Stomach smooth muscle (tissue), 2 donors: ENCODE measurements around the gene WFS1.

Experiments
- H3K27ac ChIP-seq: one replicate; pipeline ENCODE4 v1.7.0; 2013; ENCODE audit warnings: mild to moderate bottlenecking, low read length, inconsistent platforms
- H3K27me3 ChIP-seq, 2 donors: one replicate each; pipeline ENCODE4 v1.7.0; 2013; ENCODE audit warnings: low read length in 2 of 2; ENCODE audit not compliant: insufficient read depth in 2 of 2, control insufficient read depth in 1 of 2
- H3K36me3 ChIP-seq, 2 donors: one replicate each; pipeline ENCODE4 v1.7.0; 2013; ENCODE audit warnings: low read length in 2 of 2; ENCODE audit not compliant: control insufficient read depth in 2 of 2, insufficient read depth in 2 of 2
- H3K4me1 ChIP-seq: one replicate; pipeline ENCODE4 v1.7.0; 2013; ENCODE audit warnings: low read length; ENCODE audit not compliant: control insufficient read depth, insufficient read depth
- H3K4me3 ChIP-seq, 2 donors: one replicate each; pipeline ENCODE4 v1.7.0; 2013; ENCODE audit warnings: low read length in 2 of 2
- H3K9ac ChIP-seq, 2 donors: one replicate each; pipeline ENCODE4 v1.7.0; 2013; ENCODE audit warnings: low read length in 2 of 2, mild to moderate bottlenecking in 1 of 2
- H3K9me3 ChIP-seq, 2 donors: one replicate each; pipeline ENCODE4 v1.7.0; 2013; ENCODE audit warnings: low read length in 2 of 2; ENCODE audit not compliant: control insufficient read depth in 2 of 2
- donor health status: healthy.
- donor health status: Pancreatic carcinoma.

WFS1 gene

DNA sequence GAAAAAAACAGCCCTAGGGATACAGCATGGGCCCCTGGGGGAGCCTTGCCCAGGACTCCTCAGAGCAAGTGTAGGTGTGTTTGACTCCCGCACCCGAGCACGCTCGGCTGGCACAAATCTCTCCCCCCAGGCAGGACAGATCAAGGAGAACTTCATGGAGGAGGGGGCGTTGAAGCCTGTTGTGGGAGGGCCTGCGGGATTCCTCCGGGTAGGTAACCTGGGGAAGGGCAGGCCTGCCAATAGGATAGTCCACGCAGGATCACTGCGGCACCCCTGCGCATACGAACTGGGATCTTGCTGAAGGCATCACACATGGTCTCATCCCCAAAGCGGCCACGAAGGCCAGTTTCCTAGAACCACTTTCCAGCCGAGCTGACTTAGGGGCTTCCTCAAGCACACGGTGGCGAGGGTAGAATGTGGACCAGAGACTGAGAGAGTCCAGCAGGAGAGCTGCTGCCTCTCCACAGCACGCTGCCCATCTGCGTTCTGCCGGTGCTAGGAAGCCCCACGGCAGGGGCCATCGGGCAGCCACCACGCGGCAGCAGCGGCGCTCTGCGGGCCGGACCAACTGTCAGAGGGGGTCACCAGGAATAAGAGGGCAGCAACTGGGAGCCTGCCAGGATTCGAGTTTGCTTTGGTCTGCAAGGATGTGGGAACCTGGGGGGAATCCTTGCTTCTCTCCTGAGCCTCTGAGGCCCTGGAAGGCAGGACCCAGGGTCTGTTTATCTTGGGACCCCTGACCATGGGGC, 56.8 kb downstream of the WFS1 start:
- no peak overlapping the region for H3K9ac ChIP-seq
- no peaks in the 10 kb centered on the region for H3K36me3 ChIP-seq

DNA sequence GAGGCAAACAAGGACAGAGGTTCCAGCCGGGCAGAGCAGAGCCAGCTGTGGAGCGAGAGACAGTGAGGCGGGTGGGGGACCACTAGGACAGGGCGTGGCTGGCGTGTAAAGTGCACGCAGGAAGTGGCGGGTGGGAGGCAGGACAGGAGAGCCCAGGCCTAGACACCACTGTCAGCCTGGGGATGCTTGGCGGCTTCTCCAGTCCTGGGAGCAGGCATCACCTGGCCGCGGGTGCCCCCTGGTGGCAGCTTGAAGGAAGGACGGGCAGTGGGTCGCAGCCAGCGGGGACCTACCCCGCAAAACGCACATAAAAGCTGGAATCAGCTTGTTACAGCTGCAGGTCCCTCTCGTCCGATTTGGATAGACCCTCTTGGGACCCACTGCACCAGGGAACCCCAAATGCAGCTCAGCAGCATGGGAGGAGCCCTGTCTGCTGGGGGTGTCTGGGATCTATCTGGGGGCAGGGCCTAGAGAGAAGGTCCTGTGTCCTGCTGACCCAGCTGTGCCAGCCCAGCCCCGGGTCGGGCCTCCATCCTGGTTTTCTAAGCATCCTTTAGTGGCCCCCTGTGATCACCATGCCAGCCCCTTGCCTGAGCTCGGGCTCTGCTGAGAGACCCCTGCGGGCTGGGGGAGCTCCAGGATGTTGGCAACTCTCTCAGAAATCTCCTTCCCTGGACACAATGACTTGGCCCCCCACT, 57.7 kb downstream of the WFS1 start:
- Histone ChIP-seq H3K36me3 (no peaks in the 10 kb centered on the region), H3K9me3 (no peaks in the 10 kb centered on the region), H3K4me1 (peaks cover 2% of the 10 kb centered on the region), H3K4me3 (no peak overlapping the region), H3K27me3 (peaks cover 3 to 12% of the 10 kb centered on the region in 2 donors), H3K9ac (no peak overlapping the region), H3K27ac (no peak overlapping the region)

More for the DNA sequence above, 56.8 kb downstream of the WFS1 start:
- H3K9me3 ChIP-seq, result no peaks in the 10 kb centered on the region
- H3K27ac ChIP-seq, result no peak overlapping the region
- H3K4me3 ChIP-seq, result no peak overlapping the region
- peaks cover 2% of the 10 kb centered on the region for H3K4me1 ChIP-seq
- H3K27me3 ChIP-seq, result peaks cover 0 to 9% of the 10 kb centered on the region in 2 donors

GRCh38 chr4:6328526-6328925, 58.9 kb downstream of the WFS1 start:
- no peaks in the 10 kb centered on the region for H3K36me3 ChIP-seq
- H3K9me3 ChIP-seq, result no peaks in the 10 kb centered on the region
- no peak overlapping the region for H3K9ac ChIP-seq
- no peak overlapping the region for H3K27ac ChIP-seq
- peaks cover 2% of the 10 kb centered on the region for H3K4me1 ChIP-seq
- no peak overlapping the region for H3K4me3 ChIP-seq
- H3K27me3 ChIP-seq, result peaks cover 3 to 14% of the 10 kb centered on the region in 2 donors

- H3K27me3 ChIP-seq, result peaks cover 3 to 23% of the 10 kb centered on the region in 2 donors
Measured at GRCh38 chr4:6329478-6330383, 60.1 kb downstream of the WFS1 start.

GRCh38 chr4:6330384-6330767, 60.7 kb downstream of the WFS1 start:
- Histone ChIP-seq H3K27ac (no peak overlapping the region), H3K9me3 (peaks cover 0 to 2% of the 10 kb centered on the region in 2 donors), H3K4me3 (no peak overlapping the region), H3K4me1 (peaks cover 2% of the 10 kb centered on the region), H3K27me3 (peaks cover 3 to 25% of the 10 kb centered on the region in 2 donors), H3K9ac (no peak overlapping the region), H3K36me3 (no peaks in the 10 kb centered on the region)

More at GRCh38 chr4:6329478-6330383, 60.1 kb downstream of the WFS1 start:
- peaks cover 0 to 2% of the 10 kb centered on the region in 2 donors for H3K9me3 ChIP-seq
- peaks cover 2% of the 10 kb centered on the region for H3K4me1 ChIP-seq
- H3K36me3 ChIP-seq, result no peaks in the 10 kb centered on the region
- no peak overlapping the region for H3K9ac ChIP-seq
- no peak overlapping the region for H3K4me3 ChIP-seq
- no peak overlapping the region for H3K27ac ChIP-seq

DNA sequence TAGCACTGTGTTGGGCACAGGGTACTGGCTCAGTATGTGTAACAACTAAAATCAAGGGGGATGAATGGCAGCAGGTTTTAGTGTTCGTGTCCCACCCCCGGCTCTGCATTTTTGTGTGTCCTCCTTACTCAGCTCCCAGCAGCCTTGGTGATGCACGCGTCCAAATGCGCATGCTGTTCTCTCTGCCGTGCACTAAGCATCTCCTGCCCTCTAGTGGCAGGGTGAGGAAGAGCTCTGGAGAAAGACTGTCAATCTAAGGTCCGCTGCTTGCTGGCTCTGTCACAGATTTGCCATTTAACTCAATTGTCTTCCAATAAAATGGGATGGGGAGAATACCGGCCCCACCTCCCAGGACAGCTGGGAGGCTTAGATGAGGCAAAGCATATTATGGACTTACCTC, 61.4 kb downstream of the WFS1 start:
- no peak overlapping the region for H3K27ac ChIP-seq
- peaks cover 2% of the 10 kb centered on the region for H3K4me1 ChIP-seq
- H3K9ac ChIP-seq, result no peak overlapping the region
- H3K9me3 ChIP-seq, result peaks cover 0 to 2% of the 10 kb centered on the region in 2 donors
- H3K36me3 ChIP-seq, result no peaks in the 10 kb centered on the region
- peaks cover 10 to 30% of the 10 kb centered on the region in 2 donors for H3K27me3 ChIP-seq
- no peak overlapping the region for H3K4me3 ChIP-seq

- peaks cover 12 to 33% of the 10 kb centered on the region in 2 donors for H3K27me3 ChIP-seq
- H3K27ac ChIP-seq, result no peak overlapping the region
- no peak overlapping the region for H3K4me3 ChIP-seq
- peaks cover 2% of the 10 kb centered on the region for H3K4me1 ChIP-seq
- H3K9me3 ChIP-seq, result peaks cover 0 to 2% of the 10 kb centered on the region in 2 donors
- H3K9ac ChIP-seq, result no peak overlapping the region
- no peaks in the 10 kb centered on the region for H3K36me3 ChIP-seq
Measured at GRCh38 chr4:6331468-6331867, 61.8 kb downstream of the WFS1 start.

DNA sequence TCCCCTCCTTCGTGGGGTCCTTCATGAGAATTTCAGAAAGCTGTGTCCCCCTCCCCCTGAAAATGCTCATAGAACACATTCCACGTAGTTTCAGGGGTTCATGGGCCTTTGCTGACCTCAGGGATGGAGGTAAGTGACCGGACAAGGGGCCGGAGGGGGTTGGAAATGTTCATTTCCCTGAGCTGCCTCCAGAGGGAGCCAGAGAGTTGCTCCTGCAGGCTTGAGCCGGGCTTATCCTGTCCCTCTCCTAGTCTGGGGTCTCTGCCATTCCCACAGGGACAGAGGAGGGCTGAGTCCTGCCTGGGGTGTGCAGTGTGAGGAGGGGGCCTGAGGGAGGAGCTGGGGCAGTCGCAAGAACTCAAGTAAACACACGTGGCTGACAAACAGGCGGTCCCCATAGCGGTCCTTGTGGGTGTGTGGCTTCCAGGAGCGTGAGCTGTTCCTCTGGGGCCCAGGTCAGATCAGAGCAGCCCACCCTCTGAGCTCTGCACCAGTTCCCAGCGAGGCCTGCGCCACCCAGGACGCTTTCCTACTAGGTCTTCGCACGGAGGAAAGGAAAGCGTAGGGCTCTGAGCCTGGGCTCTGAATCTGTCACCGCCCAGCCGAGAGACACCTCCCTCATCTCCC, 62.5 kb downstream of the WFS1 start:
- Histone ChIP-seq H3K4me3 (no peak overlapping the region), H3K4me1 (peaks cover 2% of the 10 kb centered on the region), H3K27me3 (peaks cover 12 to 34% of the 10 kb centered on the region in 2 donors), H3K36me3 (no peaks in the 10 kb centered on the region), H3K9me3 (peaks cover 0 to 2% of the 10 kb centered on the region in 2 donors), H3K27ac (no peak overlapping the region), H3K9ac (no peak overlapping the region)

- H3K4me3 ChIP-seq, result no peak overlapping the region
- H3K27me3 ChIP-seq, result peaks cover 12 to 36% of the 10 kb centered on the region in 2 donors
- no peak overlapping the region for H3K9ac ChIP-seq
- peaks cover 0 to 2% of the 10 kb centered on the region in 2 donors for H3K9me3 ChIP-seq
- no peak overlapping the region for H3K27ac ChIP-seq
- no peaks in the 10 kb centered on the region for H3K36me3 ChIP-seq
- no peaks in the 10 kb centered on the region for H3K4me1 ChIP-seq
Measured at GRCh38 chr4:6332669-6333050, 63.0 kb downstream of the WFS1 start.
